Epithelial cell of esophagus (primary cell): Measurements from ENCODE around the gene UNC119B.

ENCODE experiments used
- DNase-seq: peaks from one replicate; pipeline ENCODE4 v3.0.0; 2010; ENCODE audit warnings: low read depth
- H3K4me3 ChIP-seq: 2 replicates; pipeline ENCODE4 v1.5.1; 2011; ENCODE audit warnings: mild to moderate bottlenecking, low read length, control low read depth
- TF ChIP-seq, protein P1 (sequence below): IDR thresholded peaks from 2 replicates; pipeline ENCODE4 v1.5.1; 2011; ENCODE audit warnings: low read depth, mild to moderate bottlenecking, low read length, control low read depth, inconsistent platforms; ENCODE audit not compliant: insufficient read depth; ENCODE audit errors: missing control alignments

UNC119B gene

DNA sequence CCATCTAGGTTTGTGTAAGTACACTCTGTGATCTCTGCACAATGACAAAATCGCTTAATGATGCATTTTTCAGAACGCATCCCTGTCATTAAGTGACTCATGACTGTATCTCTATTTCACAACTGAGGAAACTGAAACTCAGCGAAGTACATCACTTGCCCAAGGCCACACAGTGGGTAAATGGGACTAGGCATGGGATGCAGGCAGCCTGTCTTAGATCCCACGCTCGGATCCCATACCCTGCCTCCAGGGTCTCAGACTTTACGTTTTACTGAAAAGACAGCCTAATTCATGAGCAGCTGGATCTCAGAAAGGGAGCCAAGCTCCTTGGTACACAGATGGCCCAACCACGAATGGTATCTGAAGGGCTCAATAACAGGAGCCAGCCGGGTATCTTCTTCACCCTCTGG is 25.7 kb upstream of the UNC119B start:
- TF ChIP-seq, protein P1, sequence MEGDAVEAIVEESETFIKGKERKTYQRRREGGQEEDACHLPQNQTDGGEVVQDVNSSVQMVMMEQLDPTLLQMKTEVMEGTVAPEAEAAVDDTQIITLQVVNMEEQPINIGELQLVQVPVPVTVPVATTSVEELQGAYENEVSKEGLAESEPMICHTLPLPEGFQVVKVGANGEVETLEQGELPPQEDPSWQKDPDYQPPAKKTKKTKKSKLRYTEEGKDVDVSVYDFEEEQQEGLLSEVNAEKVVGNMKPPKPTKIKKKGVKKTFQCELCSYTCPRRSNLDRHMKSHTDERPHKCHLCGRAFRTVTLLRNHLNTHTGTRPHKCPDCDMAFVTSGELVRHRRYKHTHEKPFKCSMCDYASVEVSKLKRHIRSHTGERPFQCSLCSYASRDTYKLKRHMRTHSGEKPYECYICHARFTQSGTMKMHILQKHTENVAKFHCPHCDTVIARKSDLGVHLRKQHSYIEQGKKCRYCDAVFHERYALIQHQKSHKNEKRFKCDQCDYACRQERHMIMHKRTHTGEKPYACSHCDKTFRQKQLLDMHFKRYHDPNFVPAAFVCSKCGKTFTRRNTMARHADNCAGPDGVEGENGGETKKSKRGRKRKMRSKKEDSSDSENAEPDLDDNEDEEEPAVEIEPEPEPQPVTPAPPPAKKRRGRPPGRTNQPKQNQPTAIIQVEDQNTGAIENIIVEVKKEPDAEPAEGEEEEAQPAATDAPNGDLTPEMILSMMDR: no peak
- no peak overlapping the region for H3K4me3 ChIP-seq
- DNase-seq: peak; percentile 87

DNA sequence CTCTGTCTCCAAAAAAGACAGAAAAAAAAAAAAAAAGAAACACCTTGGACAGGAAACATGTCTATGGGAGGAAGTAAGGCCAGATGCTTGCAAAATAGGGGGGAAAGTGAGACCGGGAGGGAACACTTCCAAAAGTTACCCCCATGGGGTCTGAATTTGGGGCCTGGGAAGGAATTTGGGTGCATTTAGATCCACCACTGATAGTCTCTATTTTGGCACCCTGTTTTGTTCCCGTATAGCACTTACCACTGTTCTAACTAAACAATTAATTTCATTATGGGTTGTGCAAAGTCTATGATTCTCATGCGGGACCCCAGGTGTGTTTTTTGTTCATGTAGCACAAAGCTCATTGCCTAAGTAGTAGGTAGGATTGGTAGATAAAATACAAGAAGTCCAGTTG is 24.7 kb upstream of the UNC119B start:
- no peak for DNase-seq
- TF ChIP-seq, protein P1: no peak
- no peak overlapping the region for H3K4me3 ChIP-seq

DNA sequence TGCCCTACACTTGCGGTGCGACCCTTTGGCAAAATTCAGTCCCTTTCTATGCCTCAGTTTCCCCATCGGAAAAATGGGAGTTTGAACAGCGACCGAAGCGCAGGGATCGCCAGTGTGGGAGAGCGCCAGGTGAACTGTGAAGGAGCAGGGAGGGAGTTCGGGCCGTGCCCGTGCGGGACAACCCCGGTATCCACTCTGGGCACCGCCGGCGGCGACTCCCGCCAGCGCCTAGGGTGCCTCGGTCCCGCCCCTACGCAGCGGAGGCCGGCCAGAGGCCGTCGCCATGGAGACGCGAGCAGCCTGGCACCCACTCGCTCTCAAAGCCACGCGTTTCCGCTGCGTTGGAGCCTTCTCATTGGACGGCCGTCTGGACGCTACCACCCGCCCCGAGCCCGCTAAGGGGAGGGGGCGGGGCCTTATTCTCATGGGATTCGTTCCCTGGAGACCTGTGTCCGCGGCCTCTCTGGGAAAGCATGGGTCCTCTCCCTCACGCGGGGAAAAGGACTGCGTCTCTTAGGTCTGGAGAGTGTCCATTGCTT is 24.0 kb upstream of the UNC119B start:
- H3K4me3 ChIP-seq: peak overlapping the region; percentile 86
- TF ChIP-seq, protein P1: no peak
- DNase-seq: peak; percentile 98

DNA sequence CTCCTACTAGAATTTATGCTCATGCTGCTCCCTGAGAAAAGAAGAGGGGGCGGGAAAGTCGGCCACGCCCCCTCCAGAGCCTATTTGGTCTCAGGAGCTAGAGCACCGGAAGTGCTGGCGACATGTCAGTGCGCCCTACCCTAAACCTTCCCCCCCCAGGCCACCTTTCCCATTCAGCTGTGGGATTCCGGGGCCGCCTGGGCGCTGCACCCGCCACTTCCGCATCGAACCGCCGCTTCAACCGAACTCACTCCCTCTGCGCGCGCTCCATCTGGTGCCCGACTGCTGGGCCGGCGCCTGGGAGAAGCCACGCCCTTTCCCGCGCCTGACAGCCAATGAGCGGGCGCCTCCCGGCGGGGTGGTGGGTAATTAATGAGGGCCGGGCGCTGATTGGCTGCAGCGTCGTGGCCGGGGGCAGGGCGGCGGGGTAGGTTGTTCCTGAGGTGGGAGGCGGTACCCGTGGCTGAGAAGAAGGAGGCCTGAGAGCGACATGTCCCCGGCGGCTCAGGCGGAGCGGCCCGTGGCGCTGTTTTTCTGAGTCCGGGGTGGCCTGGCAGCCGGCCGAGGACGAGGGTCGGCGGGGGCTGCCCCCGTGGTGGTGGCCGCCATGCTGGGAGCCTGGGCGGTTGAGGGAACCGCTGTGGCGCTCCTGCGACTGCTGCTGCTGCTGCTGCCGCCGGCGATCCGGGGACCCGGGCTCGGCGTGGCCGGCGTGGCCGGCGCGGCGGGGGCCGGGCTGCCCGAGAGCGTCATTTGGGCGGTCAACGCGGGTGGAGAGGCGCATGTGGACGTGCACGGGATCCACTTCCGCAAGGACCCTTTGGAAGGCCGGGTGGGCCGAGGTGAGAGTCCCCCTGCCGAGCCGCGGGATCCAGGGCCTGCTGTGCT is 23.3 kb upstream of the UNC119B start, which contains the start of gene MLEC:
Gene MLEC (plus strand): TSS at position 460 of the 888 bp plus-strand sequence. CDS start 148 bp downstream, at position 608.
- peak; percentile 98 for DNase-seq
- TF ChIP-seq, protein P1: peak; percentile 16
- H3K4me3 ChIP-seq: peak within 1 kb of the TSS; percentile 86

DNA sequence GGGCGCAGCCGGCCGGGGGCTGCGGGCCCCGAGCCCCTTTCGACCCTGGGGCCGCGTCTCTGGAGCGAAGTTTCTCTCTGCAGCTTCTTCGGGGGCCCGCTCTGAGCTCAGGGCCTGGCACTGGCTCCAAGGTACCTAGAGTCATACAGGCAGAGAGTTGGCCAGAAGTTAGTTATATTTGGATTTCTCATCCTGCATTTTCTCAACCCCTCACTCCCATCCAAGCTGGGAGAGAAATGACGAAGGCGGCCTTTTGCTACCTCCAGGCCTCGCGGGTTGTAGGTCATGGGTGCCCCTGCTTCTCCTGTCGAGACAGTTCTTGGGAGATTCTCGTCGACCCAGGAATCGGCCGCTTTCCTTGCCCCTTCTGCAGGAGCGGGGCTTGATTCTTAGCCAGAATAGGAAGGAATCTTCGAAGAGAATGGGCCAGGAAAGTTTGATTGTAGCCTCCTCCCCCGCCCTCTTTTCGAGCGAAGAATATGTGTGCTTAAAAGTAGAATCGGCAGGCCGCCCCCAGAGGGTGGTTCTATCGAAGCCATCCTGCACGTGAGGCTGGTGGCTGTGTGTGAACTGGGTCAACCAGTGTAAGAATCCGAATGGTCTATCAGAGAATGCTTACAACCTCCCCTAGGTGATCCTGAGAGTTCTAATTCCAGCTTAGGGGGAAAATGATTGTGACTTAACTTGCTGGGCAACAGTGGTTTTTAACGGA is 22.5 kb upstream of the UNC119B start:
- TF ChIP-seq, protein P1: no peak
- DNase-seq: no peak
- peak overlapping the region; percentile 86 for H3K4me3 ChIP-seq

DNA sequence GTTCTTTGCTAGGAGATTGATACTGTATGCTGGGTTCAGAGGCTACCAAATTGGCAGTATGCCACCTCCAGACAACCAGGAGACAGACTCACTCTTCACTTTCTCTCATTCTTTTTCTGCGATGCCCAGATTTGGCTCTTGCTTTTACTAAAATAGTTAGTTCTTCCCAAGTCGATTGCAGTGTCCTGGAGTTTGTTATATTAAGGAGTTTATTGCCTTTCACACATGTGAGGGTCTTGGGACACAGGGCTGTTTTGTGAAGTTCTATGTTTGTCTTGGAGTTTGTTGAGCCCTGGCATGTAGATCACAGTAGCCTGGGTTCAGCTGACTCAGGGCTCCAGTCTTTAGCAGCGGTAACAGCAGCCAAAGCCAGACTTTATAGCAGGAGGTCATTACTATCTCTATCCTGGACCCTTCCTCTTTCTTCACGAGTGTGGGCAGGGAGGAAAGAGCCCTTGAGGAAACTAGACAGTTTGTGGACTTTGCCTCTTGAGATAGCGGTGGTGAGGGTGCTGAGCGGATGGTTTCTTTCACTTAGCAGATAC is 21.7 kb upstream of the UNC119B start:
- DNase-seq: peak; percentile 41
- TF ChIP-seq, protein P1: no peak
- H3K4me3 ChIP-seq: peak overlapping the region; percentile 86
